Measurements from ENCODE around the gene ACTN2.

DNA sequence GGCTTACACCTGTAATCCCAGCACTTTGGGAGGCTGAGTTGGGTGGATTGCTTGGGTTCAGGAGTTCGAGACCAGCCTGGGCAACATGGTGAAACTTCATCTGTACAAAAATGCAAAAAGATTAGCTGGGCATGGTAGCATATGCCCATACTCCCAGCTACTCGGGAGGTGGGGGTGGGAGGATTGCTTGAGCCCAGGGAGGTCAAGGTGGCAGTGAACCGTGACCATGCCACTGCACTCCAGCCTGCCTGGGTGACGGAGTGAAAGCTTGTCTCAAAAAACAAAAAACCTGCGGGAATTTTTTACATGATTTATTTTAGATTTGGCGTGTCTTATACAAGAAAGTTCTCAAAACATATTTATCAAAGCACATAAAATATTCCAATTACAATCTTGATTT, 81.0 kb downstream of the ACTN2 start:
- TF ChIP-seq POLR2AphosphoS5 (IDR thresholded peaks at IDR 0.05; ENCODE audit: borderline replicate concordance, low read depth, low read length) (no peak), EZH2 (IDR thresholded peaks at IDR 0.05) (no peak), FOXP2 (optimal IDR thresholded peaks at IDR 0.05; ENCODE audit: control extremely low read depth, extremely low read length, insufficient read depth) (no peak)
